Rectal smooth muscle tissue (tissue), 1 donor: ENCODE data around the gene ADGRG6.
"Not testable (repeated sequence)": the region's sequence is repeated elsewhere in the genome, so short reads cannot be mapped to it uniquely, and the experiment has no call there.

ENCODE experiments used
- H3K27ac ChIP-seq: one replicate; pipeline ENCODE4 v1.7.0; 2013; ENCODE audit warnings: low read depth, low read length, inconsistent platforms
- H3K27me3 ChIP-seq: one replicate; pipeline ENCODE4 v1.7.0; 2013; ENCODE audit warnings: low read length; ENCODE audit not compliant: control insufficient read depth, insufficient read depth
- H3K36me3 ChIP-seq: one replicate; pipeline ENCODE4 v1.7.0; 2013; ENCODE audit warnings: low read length; ENCODE audit not compliant: control insufficient read depth, insufficient read depth
- H3K4me1 ChIP-seq: one replicate; pipeline ENCODE4 v1.7.0; 2013; ENCODE audit warnings: low read length; ENCODE audit not compliant: control insufficient read depth, insufficient read depth
- H3K4me3 ChIP-seq: one replicate; pipeline ENCODE4 v1.7.0; 2013; ENCODE audit warnings: low read length
- H3K9ac ChIP-seq: one replicate; pipeline ENCODE4 v1.7.0; 2013; ENCODE audit warnings: low read length

Gene ADGRG6

GRCh38 chr6:142440600-142441293 lies 138.9 kb downstream of the ADGRG6 start:
- Histone ChIP-seq H3K27me3 (no peaks in the 10 kb centered on the region), H3K4me1 (no peaks in the 10 kb centered on the region), H3K27ac (no peak overlapping the region), H3K9ac (no peak overlapping the region), H3K4me3 (no peak overlapping the region), H3K36me3 (no peaks in the 10 kb centered on the region)

- Histone ChIP-seq H3K4me1 (no peaks in the 10 kb centered on the region), H3K9ac (no peak overlapping the region), H3K36me3 (no peaks in the 10 kb centered on the region), H3K4me3 (no peak overlapping the region), H3K27me3 (no peaks in the 10 kb centered on the region), H3K27ac (no peak overlapping the region)
These were observed 139.9 kb downstream of the ADGRG6 start for GRCh38 chr6:142441716-142442115.

GRCh38 chr6:142443102-142443501 lies 141.3 kb downstream of the ADGRG6 start:
- Histone ChIP-seq H3K36me3 (no peaks in the 10 kb centered on the region), H3K27me3 (no peaks in the 10 kb centered on the region), H3K27ac (no peak overlapping the region), H3K4me1 (no peaks in the 10 kb centered on the region), H3K9ac (no peak overlapping the region), H3K4me3 (no peak overlapping the region)

- H3K36me3 ChIP-seq, result no peaks in the 10 kb centered on the region
- no peak overlapping the region for H3K27ac ChIP-seq
- H3K4me3 ChIP-seq, result no peak overlapping the region
- no peaks in the 10 kb centered on the region for H3K4me1 ChIP-seq
- no peak overlapping the region for H3K9ac ChIP-seq
- H3K27me3 ChIP-seq, result no peaks in the 10 kb centered on the region
These were observed 141.7 kb downstream of the ADGRG6 start for GRCh38 chr6:142443532-142443931.

GRCh38 chr6:142444376-142444775 lies 142.6 kb downstream of the ADGRG6 start:
- H3K27me3 ChIP-seq, result no peaks in the 10 kb centered on the region
- no peak overlapping the region for H3K27ac ChIP-seq
- H3K9ac ChIP-seq, result no peak overlapping the region
- no peaks in the 10 kb centered on the region for H3K36me3 ChIP-seq
- no peak overlapping the region for H3K4me3 ChIP-seq
- no peaks in the 10 kb centered on the region for H3K4me1 ChIP-seq

GRCh38 chr6:142444881-142445301 lies 143.1 kb downstream of the ADGRG6 start:
- H3K4me1 ChIP-seq, result no peaks in the 10 kb centered on the region
- no peak overlapping the region for H3K27ac ChIP-seq
- no peaks in the 10 kb centered on the region for H3K36me3 ChIP-seq
- H3K27me3 ChIP-seq, result no peaks in the 10 kb centered on the region
- no peak overlapping the region for H3K4me3 ChIP-seq
- H3K9ac ChIP-seq, result no peak overlapping the region

- Histone ChIP-seq H3K27ac (no peak overlapping the region), H3K27me3 (no peaks in the 10 kb centered on the region), H3K4me3 (no peak overlapping the region), H3K9ac (no peak overlapping the region), H3K36me3 (no peaks in the 10 kb centered on the region), H3K4me1 (no peaks in the 10 kb centered on the region)
These were observed 144.4 kb downstream of the ADGRG6 start for GRCh38 chr6:142446168-142446567.

- Histone ChIP-seq H3K27me3 (no peaks in the 10 kb centered on the region), H3K27ac (no peak overlapping the region), H3K36me3 (no peaks in the 10 kb centered on the region), H3K4me3 (no peak overlapping the region), H3K9ac (no peak overlapping the region), H3K4me1 (no peaks in the 10 kb centered on the region)
These were observed 144.8 kb downstream of the ADGRG6 start for GRCh38 chr6:142446576-142446975.

GRCh38 chr6:142448091-142448729 lies 146.4 kb downstream of the ADGRG6 start:
- Histone ChIP-seq H3K27me3 (no peaks in the 10 kb centered on the region), H3K27ac (no peak overlapping the region), H3K9ac (no peak overlapping the region), H3K4me3 (no peak overlapping the region), H3K36me3 (no peaks in the 10 kb centered on the region), H3K4me1 (no peaks in the 10 kb centered on the region)

- not testable (repeated sequence) for H3K36me3 ChIP-seq, H3K9ac ChIP-seq
These were observed 149.0 kb downstream of the ADGRG6 start for GRCh38 chr6:142450856-142451255.

GRCh38 chr6:142452993-142453392 lies 151.2 kb downstream of the ADGRG6 start:
- Histone ChIP-seq H3K27ac (no peak overlapping the region), H3K4me3 (no peak overlapping the region), H3K27me3 (no peaks in the 10 kb centered on the region), H3K9ac (no peak overlapping the region), H3K4me1 (no peaks in the 10 kb centered on the region), H3K36me3 (no peaks in the 10 kb centered on the region)

More at GRCh38 chr6:142450856-142451255, 149.0 kb downstream of the ADGRG6 start:
- not testable (repeated sequence) for H3K4me1 ChIP-seq, H3K27me3 ChIP-seq, H3K4me3 ChIP-seq, H3K27ac ChIP-seq

- not testable (repeated sequence) for H3K36me3 ChIP-seq, H3K4me1 ChIP-seq, H3K4me3 ChIP-seq, H3K9ac ChIP-seq, H3K27ac ChIP-seq, H3K27me3 ChIP-seq
These were observed 152.4 kb downstream of the ADGRG6 start for GRCh38 chr6:142454196-142454595.

GRCh38 chr6:142454848-142455247 lies 153.0 kb downstream of the ADGRG6 start:
- H3K4me1 ChIP-seq, H3K9ac ChIP-seq, H3K36me3 ChIP-seq, H3K4me3 ChIP-seq, H3K27me3 ChIP-seq, H3K27ac ChIP-seq: not testable (repeated sequence)
